Fibroblast of mammary gland (primary cell): ENCODE data around the gene ZYX.

Experiments
- DNase-seq: peaks from one replicate; pipeline ENCODE4 v3.0.0-alpha.2; 2010; ENCODE audit warnings: low read depth
- H3K4me3 ChIP-seq: 2 replicates; pipeline ENCODE4 v1.5.1; 2011; ENCODE audit warnings: low read depth, mild to moderate bottlenecking, low read length, moderate library complexity; ENCODE audit not compliant: control insufficient read depth
- TF ChIP-seq, protein P1 (sequence below): conservative IDR thresholded peaks from 2 replicates; pipeline ENCODE4 v1.5.1; 2011; ENCODE audit warnings: low read depth, low read length, inconsistent platforms; ENCODE audit not compliant: control insufficient read depth, insufficient read depth

Gene ZYX

DNA sequence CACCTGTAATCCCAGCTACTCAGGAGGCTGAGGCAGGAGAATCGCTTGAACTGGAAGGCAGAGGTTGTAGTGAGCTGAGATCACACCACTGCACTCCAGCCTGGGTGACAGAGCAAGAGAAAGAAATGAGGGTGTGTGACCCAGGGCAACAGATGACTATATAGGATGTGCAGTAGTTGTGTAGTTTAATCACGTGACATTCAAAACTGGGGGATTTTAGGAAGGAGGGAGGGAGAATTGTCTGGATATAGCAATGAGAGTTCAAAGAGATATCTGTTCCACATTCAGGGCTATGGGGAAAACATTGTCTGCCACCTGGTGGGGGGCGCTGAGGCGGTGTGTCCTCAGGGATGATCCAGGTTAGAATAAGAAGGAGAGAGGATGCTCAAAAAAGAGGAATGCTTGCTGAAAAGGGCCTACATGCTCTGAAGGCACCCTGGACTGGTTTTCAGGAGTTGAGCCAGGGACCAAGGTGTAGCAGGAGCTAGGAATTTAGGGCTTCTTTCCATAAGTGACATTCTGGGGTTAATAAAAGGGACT, 7.8 kb upstream of the ZYX start:
- no peak for DNase-seq
- H3K4me3 ChIP-seq = no peak overlapping the region
- TF ChIP-seq, protein P1, sequence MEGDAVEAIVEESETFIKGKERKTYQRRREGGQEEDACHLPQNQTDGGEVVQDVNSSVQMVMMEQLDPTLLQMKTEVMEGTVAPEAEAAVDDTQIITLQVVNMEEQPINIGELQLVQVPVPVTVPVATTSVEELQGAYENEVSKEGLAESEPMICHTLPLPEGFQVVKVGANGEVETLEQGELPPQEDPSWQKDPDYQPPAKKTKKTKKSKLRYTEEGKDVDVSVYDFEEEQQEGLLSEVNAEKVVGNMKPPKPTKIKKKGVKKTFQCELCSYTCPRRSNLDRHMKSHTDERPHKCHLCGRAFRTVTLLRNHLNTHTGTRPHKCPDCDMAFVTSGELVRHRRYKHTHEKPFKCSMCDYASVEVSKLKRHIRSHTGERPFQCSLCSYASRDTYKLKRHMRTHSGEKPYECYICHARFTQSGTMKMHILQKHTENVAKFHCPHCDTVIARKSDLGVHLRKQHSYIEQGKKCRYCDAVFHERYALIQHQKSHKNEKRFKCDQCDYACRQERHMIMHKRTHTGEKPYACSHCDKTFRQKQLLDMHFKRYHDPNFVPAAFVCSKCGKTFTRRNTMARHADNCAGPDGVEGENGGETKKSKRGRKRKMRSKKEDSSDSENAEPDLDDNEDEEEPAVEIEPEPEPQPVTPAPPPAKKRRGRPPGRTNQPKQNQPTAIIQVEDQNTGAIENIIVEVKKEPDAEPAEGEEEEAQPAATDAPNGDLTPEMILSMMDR = no peak

DNA sequence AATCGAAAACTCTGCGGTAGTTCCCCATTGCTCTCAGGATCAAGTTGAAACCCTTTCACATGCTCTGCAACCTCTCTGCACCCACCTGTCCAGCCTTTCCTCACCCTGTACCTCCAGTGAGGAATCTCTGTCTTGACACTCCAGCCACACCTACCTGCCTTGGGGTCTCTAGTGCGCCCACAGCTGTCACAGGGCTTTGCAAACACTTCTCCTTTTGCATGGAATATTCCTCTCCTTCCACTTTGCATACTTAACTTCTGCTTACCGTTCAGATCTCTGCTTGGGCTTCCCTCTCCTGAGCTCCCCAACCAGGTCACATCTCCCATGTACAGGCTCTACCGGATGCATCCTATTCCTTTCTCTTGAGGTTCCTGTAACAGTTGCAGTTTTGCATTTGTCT, 6.6 kb upstream of the ZYX start:
- no peak overlapping the region for H3K4me3 ChIP-seq
- TF ChIP-seq, protein P1 = no peak
- DNase-seq = no peak

DNA sequence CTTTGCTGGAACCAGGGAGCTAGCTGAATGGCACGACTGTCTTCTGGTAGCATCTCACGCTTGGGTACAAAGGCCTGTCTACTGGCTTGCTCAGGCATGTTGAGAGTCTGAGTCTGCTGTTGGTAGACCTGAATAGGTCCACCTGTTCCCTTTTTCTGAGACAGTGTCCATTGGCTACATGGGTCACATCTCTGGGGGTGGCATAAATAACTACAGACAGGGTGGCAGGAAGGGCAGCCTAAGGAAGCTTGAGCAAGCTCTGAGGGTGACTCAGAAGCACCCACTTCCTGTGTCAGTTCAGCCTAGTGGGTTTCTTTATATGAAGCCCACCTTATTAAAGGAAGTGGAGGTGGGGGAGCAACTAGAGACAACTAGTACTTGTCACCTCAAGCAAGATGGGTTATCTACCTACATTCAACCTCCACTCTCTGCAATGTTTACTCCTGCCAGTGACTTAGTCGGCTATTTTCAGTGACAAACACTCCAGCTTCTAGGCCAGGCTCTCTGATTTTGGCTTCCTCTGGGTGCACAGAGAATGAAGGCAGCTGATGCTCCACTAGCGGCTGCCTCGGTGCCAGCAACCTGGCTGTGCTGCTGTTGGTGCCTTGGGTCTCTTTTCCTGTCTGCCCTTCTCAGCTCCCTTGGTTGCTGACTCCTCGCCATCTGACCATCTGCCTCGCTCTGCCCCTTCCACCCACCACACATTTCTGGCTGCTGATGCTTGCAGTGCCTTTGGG, 5.7 kb upstream of the ZYX start:
- no peak overlapping the region for H3K4me3 ChIP-seq
- DNase-seq = no peak
- TF ChIP-seq, protein P1 = no peak

DNA sequence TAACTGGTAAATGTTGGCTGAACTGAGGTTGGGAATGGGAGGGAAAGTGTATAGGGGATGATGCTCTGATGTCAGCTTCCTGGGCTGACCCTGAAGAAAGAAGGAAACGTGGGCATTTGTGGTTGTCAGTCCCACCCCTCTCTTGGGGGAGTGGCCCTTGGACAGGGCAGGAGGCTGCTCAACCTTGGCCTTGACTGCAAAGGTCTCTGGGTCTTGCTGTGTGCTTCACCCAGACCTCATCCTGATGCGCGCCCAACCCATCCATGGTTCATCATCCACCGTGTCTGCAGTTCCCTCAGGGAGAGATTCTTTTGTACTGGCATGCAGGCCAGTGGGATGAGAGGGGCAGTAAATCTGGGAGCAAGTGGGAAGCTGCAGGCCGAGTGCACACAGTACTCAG, 4.7 kb upstream of the ZYX start:
- H3K4me3 ChIP-seq = no peak overlapping the region
- TF ChIP-seq, protein P1 = no peak

DNA sequence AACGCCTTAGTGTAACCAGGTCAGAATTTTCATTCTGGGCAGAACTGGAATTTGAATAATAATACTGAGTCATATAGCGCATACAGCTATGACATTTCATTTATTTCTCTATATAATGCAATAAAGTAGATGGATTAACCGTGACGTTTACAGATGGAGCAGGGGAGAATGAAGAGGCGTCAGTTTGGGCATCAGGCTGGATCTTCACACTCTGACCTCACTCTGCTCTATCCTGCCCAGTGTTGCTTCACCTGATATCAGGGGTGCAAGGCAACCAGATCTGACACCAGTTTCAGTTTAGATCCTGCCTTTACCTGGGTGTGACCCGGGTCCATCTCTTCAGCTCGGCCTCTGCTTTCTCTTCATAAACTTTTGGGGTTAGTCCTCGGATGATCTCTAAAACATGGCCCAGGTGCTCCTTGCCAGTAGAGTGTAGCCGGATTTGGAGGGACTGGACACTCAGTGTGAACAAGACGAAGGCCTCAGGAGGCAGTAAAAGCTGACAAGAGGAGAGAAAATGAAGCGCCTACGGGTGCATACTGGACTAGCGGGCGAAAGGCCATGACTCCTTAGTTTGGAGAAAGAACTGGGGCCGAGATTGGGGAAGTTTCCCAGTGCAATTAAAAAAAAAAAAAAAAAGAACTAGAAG, 1.4 kb upstream of the ZYX start:
- peak overlapping the region; percentile 93 for H3K4me3 ChIP-seq
- DNase-seq = no peak

More for the DNA sequence above, 4.7 kb upstream of the ZYX start:
- DNase-seq = no peak

DNA sequence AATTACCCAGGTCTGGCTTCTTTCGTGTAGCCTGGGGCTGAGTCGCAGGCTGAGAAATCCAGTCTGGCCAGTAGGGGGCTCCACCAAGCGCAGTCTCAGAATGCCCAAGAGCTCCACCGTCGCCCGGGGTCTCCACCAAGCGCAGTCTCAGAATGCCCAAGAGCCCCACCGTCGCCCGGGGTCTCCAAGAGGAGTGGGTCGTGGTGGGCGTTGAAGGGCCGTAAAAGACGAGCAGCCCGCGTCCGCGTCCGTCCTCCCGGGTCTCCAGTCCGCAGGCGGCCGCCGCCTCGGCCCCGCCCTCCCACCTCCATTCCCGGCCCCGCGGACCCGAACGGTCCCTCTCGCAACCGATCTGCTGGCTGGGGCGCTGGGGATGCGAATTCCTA, 892 bp upstream of the ZYX start:
- TF ChIP-seq, protein P1 = peak; percentile 75
- peak overlapping the region; percentile 93 for H3K4me3 ChIP-seq
- DNase-seq = peak; percentile 81

More for the DNA sequence above, 1.4 kb upstream of the ZYX start:
- TF ChIP-seq, protein P1 = no peak
